Measurements from ENCODE around the gene SEZ6L2.
"Not testable (repeated sequence)": the region's sequence is repeated elsewhere in the genome, so short reads cannot be mapped to it uniquely, and the experiment has no call there.

SEZ6L2 gene

DNA sequence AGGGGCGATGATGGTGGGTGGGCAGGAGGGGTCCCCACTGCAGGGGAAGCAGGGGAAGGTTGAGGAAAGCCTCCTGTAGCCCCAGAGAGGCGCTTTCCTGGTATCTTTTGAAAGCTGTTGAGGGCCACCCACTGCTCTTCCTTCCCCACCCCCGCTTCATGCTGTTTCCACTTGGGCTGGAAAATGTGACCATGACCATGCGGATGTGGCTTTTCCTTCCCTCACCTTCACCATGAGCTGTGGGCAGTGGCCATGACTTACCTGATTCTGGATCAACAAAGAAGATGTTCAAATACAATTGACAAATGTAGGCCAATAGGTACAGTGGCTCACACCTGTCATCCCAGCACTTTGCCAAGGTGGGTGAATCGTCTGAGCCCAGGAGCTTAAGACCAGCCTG lies 65.3 kb downstream of the SEZ6L2 start:
- Histone ChIP-seq H3K27ac (no peak overlapping the region), H3K4me3 (no peak overlapping the region)

DNA sequence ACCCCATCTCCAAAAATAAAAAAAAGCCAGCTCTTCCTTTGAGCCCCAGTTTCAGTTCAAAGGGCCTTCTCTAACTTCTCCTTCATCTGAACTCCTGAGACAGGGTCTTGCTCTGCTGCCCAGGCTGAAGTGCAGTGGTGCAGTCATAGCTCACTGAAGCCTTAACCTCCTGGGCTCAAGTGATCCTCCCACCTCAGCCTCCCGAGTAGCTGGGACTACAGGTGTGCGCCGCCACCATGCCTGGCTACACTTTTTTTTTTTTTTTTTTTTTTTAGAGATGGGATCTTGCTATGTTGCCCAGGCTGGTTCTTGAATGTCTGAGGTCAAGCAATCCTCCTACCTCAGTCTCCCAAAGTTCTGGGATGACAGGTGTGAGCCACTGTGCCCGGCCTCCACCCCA lies 66.1 kb downstream of the SEZ6L2 start:
- not testable (repeated sequence) for H3K4me3 ChIP-seq, H3K27ac ChIP-seq

DNA sequence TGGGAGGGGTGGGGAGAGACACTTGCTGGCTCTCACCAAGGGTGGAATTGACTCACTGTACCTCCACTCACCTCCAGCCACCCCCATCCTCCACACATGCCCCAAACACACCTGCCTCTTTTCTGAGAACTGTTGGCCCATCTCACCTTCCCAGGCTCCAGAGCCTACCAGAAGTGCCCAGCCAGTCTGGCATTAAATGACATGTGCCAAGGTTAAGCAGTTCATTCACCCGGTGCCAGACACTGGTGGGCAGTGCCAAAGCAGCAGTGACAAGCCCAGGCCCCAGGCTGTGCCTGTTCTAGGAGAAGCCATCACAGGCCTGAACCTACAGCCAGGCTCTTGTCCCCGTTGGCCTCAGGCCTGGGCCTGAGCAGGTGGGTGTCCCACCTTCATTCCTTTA lies 67.9 kb downstream of the SEZ6L2 start:
- no peak overlapping the region for H3K4me3 ChIP-seq
- no peak overlapping the region for H3K27ac ChIP-seq

DNA sequence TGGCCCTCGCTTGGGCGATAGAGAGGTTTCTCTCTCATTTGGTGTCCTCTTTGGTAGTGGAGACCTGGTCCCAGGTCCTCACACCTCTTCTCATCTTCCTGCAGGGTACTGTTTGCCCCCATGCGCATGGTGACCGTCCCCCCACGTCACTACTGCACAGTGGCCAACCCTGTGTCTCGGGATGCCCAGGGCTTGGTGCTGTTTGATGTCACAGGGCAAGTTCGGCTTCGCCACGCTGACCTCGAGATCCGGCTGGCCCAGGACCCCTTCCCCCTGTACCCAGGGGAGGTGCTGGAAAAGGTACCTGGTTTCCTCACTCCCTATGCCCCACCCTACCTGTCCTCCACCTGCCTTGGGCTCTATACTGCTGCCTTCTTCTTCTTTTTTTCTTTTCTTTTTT lies 68.6 kb downstream of the SEZ6L2 start:
- H3K4me3 ChIP-seq = no peak overlapping the region
- peak overlapping the region in 1 of 21 experiments; percentile 45 for H3K27ac ChIP-seq

DNA sequence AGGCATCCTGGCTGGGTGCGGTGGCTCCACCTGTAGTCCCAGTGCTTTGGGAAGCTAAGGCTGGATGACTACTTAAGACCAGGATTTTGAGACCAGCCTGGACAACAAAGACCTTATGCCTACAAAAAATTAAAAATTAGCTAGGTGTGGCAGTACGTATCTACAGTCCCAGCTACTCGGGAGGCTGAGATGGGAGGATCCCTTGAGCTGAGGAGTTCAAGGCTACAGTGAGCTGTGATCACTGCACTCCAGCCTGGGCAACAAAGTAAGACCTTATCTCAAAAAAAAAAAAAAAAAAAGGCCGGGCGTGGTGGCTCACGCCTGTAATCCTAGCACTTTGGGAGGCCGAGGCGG lies 73.0 kb downstream of the SEZ6L2 start:
- Histone ChIP-seq H3K27ac (peak overlapping the region in 13 of 21 experiments; percentile 2 to 97 (median 71)), H3K4me3 (no peak overlapping the region)

DNA sequence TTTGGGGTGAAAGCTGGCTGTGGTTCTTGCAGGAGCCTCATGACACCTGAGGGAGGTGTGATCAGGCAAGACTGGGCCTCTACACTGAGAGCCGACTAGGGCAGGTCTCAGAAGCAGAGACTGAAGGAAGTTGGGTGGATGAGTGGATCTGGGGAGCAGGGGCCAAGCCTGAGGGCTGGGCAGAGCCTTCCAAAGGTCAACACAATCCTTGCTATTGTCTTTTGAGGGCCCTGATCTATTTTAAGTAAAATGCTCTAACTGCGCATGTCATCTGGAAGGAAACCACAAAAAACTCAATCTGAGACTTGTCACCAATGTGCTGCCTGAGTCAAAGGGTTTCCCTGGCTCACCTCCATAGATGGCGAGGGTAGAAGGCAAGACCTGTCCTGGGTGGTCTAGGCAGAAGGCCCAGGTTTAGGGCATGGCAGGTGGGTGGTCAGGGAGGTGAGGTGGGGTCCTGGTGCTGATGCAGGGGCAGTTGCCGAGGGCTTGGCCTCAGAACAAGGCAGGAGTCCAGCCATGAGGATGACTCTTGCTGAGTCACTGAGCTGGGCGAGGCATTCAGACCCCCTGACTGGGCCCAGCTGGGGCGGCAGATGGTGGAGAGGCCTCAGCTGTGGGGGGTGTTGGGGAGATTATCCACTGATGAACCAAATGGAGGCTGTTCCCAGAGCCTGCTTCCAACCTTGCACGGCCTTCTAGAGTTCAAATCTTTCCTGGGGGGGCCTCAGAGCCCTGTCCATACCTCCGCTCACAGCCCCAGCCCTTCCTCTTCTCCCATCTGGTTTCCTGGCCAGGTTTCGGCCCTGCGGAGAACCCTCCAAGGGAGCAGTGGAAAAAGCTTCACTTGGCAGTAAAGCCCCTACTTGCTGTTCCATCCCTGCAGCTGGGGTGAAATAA lies 74.0 kb downstream of the SEZ6L2 start:
- Histone ChIP-seq H3K4me3 (no peak overlapping the region), H3K27ac (peak overlapping the region in 19 of 21 experiments; percentile 2 to 97 (median 69))

DNA sequence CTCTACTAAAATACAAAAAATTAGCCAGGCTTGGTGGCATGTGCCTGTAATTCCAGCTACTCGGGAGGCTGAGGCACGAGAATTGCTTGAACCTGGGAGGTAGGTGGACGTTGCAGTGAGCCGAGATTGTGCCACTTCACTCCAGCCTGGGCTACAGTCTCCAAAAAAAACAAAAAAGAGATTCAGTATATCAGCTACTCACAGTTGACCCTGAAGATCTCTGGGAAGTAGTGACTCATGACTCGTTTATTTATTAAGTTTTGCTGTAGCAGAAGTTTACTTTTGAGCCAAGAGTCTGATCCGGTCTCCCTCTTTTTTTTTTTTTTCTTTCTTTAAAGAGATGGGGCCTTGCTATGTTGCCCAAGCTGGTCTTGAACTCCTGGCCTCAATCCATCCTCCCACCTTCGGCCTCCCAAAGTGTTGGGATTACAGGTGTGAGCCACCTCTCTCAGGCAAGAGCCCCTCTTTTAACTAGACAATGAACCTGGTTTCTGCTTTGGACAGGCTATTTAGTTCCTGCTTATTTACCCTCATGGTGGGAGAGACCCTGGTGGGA lies 74.7 kb downstream of the SEZ6L2 start:
- Histone ChIP-seq H3K27ac (peak overlapping the region in 19 of 21 experiments; percentile 15 to 97 (median 69)), H3K4me3 (no peak overlapping the region)

DNA sequence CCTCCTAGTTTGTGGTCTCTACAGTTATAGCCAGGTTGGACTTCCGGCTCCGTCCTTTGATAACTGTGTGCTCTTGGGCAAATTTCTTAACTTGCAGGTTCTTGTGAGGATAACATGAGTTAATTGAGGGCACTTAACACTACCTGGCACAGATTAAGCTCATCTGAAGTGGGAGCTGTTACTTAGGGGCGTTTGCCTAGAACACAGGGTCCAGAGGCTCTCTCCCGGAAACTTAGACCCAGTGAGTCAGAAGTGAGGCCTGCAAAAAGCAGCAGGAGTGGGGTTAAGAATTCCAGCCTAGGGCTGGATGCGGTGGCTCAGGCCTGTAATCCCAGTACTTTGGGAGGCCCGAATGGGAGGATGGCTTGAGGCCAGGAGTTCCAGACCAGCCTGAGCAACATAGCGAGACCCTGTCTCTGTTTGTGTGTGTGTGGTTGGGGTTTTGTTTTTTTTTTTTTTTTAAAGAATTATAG lies 77.7 kb downstream of the SEZ6L2 start:
- Histone ChIP-seq H3K27ac (peak overlapping the region; percentile 71 to 97 (median 91)), H3K4me3 (peak overlapping the region; percentile 41 to 68 (median 55))

Data from skin epidermis (tissue), 12 donors.